A549 (cell line): ENCODE measurements around the gene PLCL1.

ENCODE experiments used
- BHLHE40 ChIP-seq: IDR thresholded peaks from 2 replicates; pipeline ENCODE4 v1.6.1; 2012; ENCODE audit warnings: low read depth, low read length, inconsistent platforms
- CHD2 ChIP-seq: fragments of 150-350 bp; IDR thresholded peaks from 2 replicates; pipeline ENCODE4 v1.6.1; 2014; ENCODE audit warnings: low read length; ENCODE audit not compliant: partially characterized antibody
- JUN ChIP-seq, 2 experiments: fragments of >200 bp; sonication (Bioruptor Twin); formaldehyde crosslinking; IDR thresholded peaks; 2 replicates in 1 of 2; 3 replicates in 1 of 2; pipeline ENCODE4 v1.6.1; 2016 to 2017
- MYC ChIP-seq: IDR thresholded peaks from 2 replicates; pipeline ENCODE4 v1.6.1; 2012; ENCODE audit warnings: mild to moderate bottlenecking, inconsistent platforms, low read length, improper control_type of control experiment, borderline replicate concordance
- PHF8 ChIP-seq: fragments of 200-600 bp; sonication (generic); IDR thresholded peaks from 2 replicates; pipeline ENCODE4 v1.6.1; 2016; ENCODE audit warnings: low read depth, mild to moderate bottlenecking, antibody characterized with exemption, moderate library complexity, borderline replicate concordance
- POLR2A ChIP-seq: IDR thresholded peaks from 2 replicates; pipeline ENCODE4 v1.6.1; 2012; ENCODE audit warnings: mild to moderate bottlenecking, low read length
- RFX5 ChIP-seq: fragments of 450-650 bp; IDR thresholded peaks from 2 replicates; pipeline ENCODE4 v1.7.1; 2014; ENCODE audit warnings: antibody characterized with exemption, mild to moderate bottlenecking, moderate library complexity
- ZSCAN20 ChIP-seq: fragments of 250-450 bp; sonication (Bioruptor Pico); IDR thresholded peaks from 2 replicates; pipeline ENCODE4 v1.8.0; 2022; ENCODE audit warnings: mild to moderate bottlenecking, moderate library complexity
- TF ChIP-seq, protein P1 (sequence below): fragments of >200 bp; sonication (Bioruptor Twin); formaldehyde crosslinking; IDR thresholded peaks from 3 replicates; pipeline ENCODE4 v1.5.1; 2016

- TF ChIP-seq RFX5 (no peak), POLR2A (no peak), MYC (no peak), ZSCAN20 (CRISPR knock-in tag) (no peak), BHLHE40 (no peak), PHF8 (no peak), CHD2 (no peak), JUN (IDR thresholded peaks at IDR 0.05) (no peak)
- TF ChIP-seq, protein P1, sequence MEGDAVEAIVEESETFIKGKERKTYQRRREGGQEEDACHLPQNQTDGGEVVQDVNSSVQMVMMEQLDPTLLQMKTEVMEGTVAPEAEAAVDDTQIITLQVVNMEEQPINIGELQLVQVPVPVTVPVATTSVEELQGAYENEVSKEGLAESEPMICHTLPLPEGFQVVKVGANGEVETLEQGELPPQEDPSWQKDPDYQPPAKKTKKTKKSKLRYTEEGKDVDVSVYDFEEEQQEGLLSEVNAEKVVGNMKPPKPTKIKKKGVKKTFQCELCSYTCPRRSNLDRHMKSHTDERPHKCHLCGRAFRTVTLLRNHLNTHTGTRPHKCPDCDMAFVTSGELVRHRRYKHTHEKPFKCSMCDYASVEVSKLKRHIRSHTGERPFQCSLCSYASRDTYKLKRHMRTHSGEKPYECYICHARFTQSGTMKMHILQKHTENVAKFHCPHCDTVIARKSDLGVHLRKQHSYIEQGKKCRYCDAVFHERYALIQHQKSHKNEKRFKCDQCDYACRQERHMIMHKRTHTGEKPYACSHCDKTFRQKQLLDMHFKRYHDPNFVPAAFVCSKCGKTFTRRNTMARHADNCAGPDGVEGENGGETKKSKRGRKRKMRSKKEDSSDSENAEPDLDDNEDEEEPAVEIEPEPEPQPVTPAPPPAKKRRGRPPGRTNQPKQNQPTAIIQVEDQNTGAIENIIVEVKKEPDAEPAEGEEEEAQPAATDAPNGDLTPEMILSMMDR, result no peak
Measured at GRCh38 chr2:198162276-198162675, 357.9 kb downstream of the PLCL1 start.
